Astrocyte of the cerebellum (primary cell): ENCODE data around the gene CENPO.
"Not testable (repeated sequence)": the region's sequence is repeated elsewhere in the genome, so short reads cannot be mapped to it uniquely, and the experiment has no call there.

Source experiments
- DNase-seq: peaks from one replicate; pipeline ENCODE4 v3.0.0-alpha.2; 2011; ENCODE audit warnings: low read depth
- H3K4me3 ChIP-seq: 2 replicates; pipeline ENCODE4 v1.5.1; 2011; ENCODE audit warnings: mild to moderate bottlenecking, low read depth, low read length, moderate library complexity
- in situ Hi-C: cut with HindIII; loops from 2 replicates; pipeline ENCODE4 v1.10.0; 2017; ENCODE audit warnings: low sequenced_read_pairs
- TF ChIP-seq, protein P1 (sequence below): IDR thresholded peaks from 2 replicates; pipeline ENCODE4 v1.5.1; 2012; ENCODE audit warnings: low read length, low read depth, moderate library complexity, mild to moderate bottlenecking; ENCODE audit errors: missing control alignments

The CENPO gene

DNA sequence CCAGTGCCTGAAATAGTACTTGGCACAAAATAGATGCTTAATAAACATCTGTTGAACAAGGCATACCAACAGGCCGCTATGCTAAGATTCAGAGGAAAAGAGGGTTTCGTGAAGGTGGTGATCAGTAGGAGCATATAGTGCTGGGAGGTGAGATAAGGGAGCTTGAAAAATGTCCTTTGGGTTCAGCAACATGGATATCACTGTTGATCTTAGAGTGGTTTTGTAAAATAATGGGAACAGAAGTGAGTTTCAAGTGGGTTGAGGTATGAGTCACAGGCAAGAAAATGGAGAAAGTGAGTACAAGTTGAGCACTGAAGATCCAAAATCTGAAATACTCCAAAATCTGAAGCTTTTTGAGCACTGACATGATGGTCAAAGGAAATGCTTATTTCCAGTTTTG is 4.4 kb downstream of the CENPO start:
- no peak for DNase-seq
- in situ Hi-C loops = no loop called here
- H3K4me3 ChIP-seq = no peak overlapping the region
- TF ChIP-seq, protein P1, sequence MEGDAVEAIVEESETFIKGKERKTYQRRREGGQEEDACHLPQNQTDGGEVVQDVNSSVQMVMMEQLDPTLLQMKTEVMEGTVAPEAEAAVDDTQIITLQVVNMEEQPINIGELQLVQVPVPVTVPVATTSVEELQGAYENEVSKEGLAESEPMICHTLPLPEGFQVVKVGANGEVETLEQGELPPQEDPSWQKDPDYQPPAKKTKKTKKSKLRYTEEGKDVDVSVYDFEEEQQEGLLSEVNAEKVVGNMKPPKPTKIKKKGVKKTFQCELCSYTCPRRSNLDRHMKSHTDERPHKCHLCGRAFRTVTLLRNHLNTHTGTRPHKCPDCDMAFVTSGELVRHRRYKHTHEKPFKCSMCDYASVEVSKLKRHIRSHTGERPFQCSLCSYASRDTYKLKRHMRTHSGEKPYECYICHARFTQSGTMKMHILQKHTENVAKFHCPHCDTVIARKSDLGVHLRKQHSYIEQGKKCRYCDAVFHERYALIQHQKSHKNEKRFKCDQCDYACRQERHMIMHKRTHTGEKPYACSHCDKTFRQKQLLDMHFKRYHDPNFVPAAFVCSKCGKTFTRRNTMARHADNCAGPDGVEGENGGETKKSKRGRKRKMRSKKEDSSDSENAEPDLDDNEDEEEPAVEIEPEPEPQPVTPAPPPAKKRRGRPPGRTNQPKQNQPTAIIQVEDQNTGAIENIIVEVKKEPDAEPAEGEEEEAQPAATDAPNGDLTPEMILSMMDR = no peak

DNA sequence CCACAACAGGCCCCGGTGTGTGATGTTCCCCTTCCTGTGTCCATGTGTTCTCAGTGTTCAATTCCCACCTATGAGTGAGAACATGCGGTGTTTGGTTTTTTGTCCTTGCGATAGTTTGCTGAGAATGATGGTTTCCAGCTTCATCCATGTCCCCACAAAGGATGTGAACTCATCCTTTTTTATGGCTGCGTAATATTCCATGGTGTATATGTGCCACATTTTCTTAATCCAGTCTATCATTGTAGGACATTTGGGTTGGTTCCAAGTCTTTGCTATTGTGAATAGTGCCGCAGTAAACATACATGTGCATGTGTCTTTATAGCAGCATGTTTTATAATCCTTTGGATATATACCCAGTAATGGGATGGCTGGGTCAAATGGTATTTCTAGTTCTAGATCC is 7.3 kb downstream of the CENPO start:
- not testable (repeated sequence) for DNase-seq, H3K4me3 ChIP-seq
- in situ Hi-C loops = loop anchor here (25.0 kb wide), 1 partner anchor 388 kb away; no protein-coding TSS in a partner anchor

DNA sequence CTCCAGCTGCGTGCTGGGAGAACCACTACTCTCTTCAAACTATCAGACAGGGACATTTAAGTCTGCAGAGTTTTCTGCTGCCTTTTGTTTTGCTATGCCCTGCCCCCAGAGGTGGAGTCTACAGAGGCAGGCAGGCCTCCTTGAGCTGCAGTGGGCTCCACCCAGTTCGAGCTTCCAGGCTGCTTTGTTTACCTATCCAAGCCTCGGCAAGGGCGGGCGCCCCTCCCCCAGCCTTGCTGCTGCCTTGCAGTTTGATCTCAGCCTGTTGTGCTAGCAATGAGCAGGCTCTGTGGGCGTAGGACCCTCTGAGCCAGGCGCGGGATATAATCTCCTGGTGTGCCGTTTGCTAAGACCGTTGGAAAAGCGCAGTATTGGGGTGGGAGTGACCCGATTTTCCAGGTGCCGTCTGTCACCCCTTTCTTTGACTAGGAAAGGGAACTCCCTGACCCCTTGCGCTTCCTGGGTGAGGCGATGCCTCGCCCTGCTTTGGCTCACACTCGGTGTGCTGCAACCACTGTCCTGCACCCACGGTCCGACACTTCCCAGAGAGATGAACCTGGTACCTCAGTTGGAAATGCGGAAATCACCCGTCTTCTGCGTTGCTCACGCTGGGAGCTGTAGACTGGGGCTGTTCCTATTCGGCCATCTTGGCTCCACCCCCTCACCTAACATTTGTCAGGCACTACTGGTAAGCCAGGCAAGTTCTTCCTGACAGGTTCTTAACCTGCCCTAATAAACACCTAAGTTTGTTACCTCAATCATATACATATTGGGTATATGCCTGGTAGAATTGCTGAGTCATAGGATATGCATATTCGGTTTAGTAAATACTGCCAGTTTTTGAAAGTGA is 12.8 kb downstream of the CENPO start:
- H3K4me3 ChIP-seq, DNase-seq: not testable (repeated sequence)
- in situ Hi-C loops = loop anchor here (25.0 kb wide), 1 partner anchor 394 kb away; no protein-coding TSS in a partner anchor

DNA sequence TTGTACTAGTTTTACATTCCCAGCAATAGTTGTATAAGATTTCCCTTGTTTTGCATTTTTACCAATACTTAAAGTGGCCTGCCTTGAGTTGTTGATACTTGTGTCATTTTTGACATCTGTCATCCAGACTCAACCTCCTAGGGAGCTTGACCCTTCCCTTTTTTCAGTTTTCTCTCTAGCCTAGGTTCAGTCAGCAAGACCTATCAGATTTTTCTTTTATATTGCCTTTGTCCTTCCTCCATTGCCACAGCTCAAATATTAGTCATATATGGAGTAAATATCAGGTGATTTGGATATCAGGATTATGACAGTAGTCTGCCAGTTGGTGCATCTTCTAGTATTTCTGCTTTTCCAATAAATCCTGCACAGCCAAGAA is 13.4 kb downstream of the CENPO start:
- in situ Hi-C loops = loop anchor here (25.0 kb wide), 1 partner anchor 394 kb away; no protein-coding TSS in a partner anchor
- DNase-seq = no peak
- TF ChIP-seq, protein P1 = no peak
- H3K4me3 ChIP-seq = no peak overlapping the region

DNA sequence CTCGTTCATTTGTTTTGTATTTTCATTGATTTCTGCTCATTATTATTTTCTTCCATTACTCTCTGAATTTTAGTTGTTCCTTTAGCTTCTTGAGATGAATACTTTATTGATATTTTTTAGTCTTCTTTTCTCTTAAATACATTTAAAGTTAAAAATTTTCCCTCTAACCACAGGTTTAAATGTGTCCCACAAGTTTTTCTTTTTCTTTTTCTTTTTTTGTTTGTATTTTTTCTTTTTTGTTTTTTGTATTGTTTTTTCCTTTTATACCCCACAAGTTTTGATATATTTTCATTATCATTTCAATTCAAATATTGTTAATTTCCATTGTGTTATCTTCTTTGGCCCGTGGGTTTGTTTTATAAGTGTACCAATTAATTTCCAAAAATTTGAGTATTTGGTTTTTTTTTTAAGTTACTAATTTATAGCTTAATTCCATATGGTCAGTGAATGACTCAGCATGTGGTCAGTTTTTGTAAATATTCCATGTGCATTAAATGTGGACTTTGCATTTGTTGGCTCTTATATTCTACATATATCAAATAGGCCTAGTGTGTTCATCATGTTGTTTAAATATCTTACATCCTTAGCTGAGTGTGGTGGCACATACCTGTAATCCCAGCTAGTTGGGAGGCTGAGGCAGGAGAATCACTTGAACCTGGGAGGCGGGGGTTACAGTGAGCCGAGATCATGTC is 16.2 kb downstream of the CENPO start:
- in situ Hi-C loops = loop anchor here (25.0 kb wide), 1 partner anchor 397 kb away; no protein-coding TSS in a partner anchor
- DNase-seq = no peak
- no peak overlapping the region for H3K4me3 ChIP-seq
- TF ChIP-seq, protein P1 = no peak

DNA sequence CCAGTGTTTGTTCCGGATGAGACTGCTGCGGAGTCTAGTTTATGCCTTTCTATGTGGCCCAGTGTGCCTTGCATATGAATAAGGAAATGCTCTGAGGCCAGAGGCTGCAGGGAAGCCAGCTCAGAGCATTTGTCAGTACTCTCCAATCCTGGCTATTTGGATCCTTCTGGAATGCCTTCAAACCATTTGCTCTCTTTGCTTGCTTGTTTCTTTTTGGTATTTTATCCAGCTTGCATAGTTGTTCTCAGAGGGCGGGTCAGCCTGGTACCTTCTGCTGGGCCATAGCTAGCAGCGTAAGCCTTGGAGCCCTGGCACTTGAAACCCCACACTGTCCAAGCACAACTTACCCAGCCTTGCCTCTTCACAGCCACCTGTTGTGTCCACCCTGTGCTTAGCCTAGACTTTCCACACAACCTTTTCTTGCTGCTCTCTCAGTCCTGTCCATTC is 20.5 kb downstream of the CENPO start:
- in situ Hi-C loops = loop anchor here (25.0 kb wide), 1 partner anchor 401 kb away; no protein-coding TSS in a partner anchor
- no peak for DNase-seq
- TF ChIP-seq, protein P1 = no peak
- H3K4me3 ChIP-seq = no peak overlapping the region

DNA sequence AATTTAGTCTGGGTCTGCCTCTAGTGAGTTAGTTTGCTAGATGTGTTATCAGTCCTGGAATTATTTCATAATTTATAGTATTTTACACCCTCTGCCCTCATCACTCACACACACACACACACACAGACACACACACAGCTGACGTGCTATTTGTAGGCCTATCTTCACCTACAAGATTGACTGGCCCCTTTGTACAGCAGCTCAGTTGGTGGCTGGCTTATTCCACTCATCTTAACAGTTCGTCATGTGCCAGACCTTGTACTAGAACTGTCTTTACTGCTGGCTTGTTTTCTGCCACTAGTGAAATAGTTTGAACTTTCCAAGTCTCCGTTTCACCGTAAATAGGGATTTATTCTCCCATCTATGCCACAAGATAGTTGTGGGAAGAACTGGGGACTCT is 21.3 kb downstream of the CENPO start:
- in situ Hi-C loops = loop anchor here (25.0 kb wide), 1 partner anchor 402 kb away; no protein-coding TSS in a partner anchor
- TF ChIP-seq, protein P1 = no peak
- DNase-seq = no peak
- no peak overlapping the region for H3K4me3 ChIP-seq
